Lung (tissue), 12 donors: ENCODE data around the gene PIAS4. TPM values are rescaled to one million over a fixed set of nuclear protein-coding genes. Genes with fewer than 3 reads are reported as not detected.
A peak's percentile ranks its signal among the peaks of the same experiment; 100 is the strongest.
"Not testable (repeated sequence)": the region's sequence is repeated elsewhere in the genome, so short reads cannot be mapped to it uniquely, and the experiment has no call there.

Source experiments
- ATAC-seq: fragments of 200-7000 bp; cut with Tn5 transposase; one replicate; pipeline ENCODE4 v1.9.1; 2020; ENCODE audit warnings: moderate number of reproducible peaks; ENCODE audit not compliant: insufficient read depth, low FRiP score
- DNase-seq, 3 donors: peaks; one replicate each; pipeline ENCODE4 v3.0.0-alpha.2; 2013 to 2017
- H3K27ac ChIP-seq, 2 donors: one replicate each; pipeline ENCODE4 v1.5.1; 2013; ENCODE audit warnings: mild to moderate bottlenecking in 2 of 2, moderate library complexity in 2 of 2, control low read depth in 1 of 2, inconsistent platforms in 1 of 2, low read depth in 1 of 2, low read length in 1 of 2
- H3K27me3 ChIP-seq, 3 donors: one replicate each; pipeline ENCODE4 v1.5.1; 2013; ENCODE audit warnings: low read length in 2 of 3; ENCODE audit not compliant: control insufficient read depth in 3 of 3, insufficient read depth in 3 of 3
- H3K36me3 ChIP-seq, 4 donors: one replicate each; pipeline ENCODE4 v1.5.1; 2013; ENCODE audit warnings: low read length in 4 of 4, mild to moderate bottlenecking in 1 of 4, moderate library complexity in 1 of 4; ENCODE audit not compliant: control insufficient read depth in 4 of 4, insufficient read depth in 4 of 4
- H3K4me1 ChIP-seq, 5 donors: one replicate each; pipeline ENCODE4 v1.5.1; 2013; ENCODE audit warnings: low read length in 5 of 5, mild to moderate bottlenecking in 2 of 5, moderate library complexity in 1 of 5; ENCODE audit not compliant: control insufficient read depth in 5 of 5, insufficient read depth in 5 of 5
- H3K4me3 ChIP-seq: one replicate; pipeline ENCODE4 v1.5.1; 2013; ENCODE audit warnings: mild to moderate bottlenecking, control low read depth, moderate library complexity
- H3K9ac ChIP-seq, 2 donors: one replicate each; pipeline ENCODE4 v1.5.1; 2013; ENCODE audit warnings: low read length in 2 of 2, control low read depth in 1 of 2; ENCODE audit not compliant: insufficient read depth in 1 of 2
- H3K9me3 ChIP-seq, 4 donors: one replicate each; pipeline ENCODE4 v1.5.1; 2013; ENCODE audit warnings: low read length in 3 of 4, mild to moderate bottlenecking in 1 of 4, moderate library complexity in 1 of 4; ENCODE audit not compliant: control insufficient read depth in 4 of 4, insufficient read depth in 3 of 4
- WGBS, 2 donors: extraction: QIAGEN DNeasy Blood & Tissue Kit; methylation state at CpG; one replicate each; pipeline ENCODE4 v1.1.7; 2013; 5-methylcytosine and 5-hydroxymethylcytosine counted together
- polyA plus RNA-seq, 2 donors: library from polyadenylated mRNA; stranded (reverse); fragments of 200-250 nt; gene quantifications; one replicate each; pipeline ENCODE4 v1.2.1, GENCODE V29; 2013
- total RNA-seq, 2 donors: library from RNA; depleted of rRNA in 1 of 2; stranded (reverse); fragments of >200 nt in 1 of 2; gene quantifications; one replicate each; pipeline ENCODE4 v1.2.1, GENCODE V29; 2014 to 2021
- TF ChIP-seq, protein P1 (sequence below): IDR thresholded peaks from 2 replicates; pipeline ENCODE4 v1.5.1; 2012; ENCODE audit warnings: mild to moderate bottlenecking; ENCODE audit errors: control extremely low read depth, extremely low read depth
- donor health status: control.
- donor health status: control.
- donor health status: Bipolar disorder and iron deficiency.
- donor health status: healthy.
- donor health status: DM: yes; HTN: yes; CAD: no.

Gene PIAS4
- total and polyA plus RNA-seq, 4 donors: 9.9 to 46.2 (median 21.6) TPM

DNA sequence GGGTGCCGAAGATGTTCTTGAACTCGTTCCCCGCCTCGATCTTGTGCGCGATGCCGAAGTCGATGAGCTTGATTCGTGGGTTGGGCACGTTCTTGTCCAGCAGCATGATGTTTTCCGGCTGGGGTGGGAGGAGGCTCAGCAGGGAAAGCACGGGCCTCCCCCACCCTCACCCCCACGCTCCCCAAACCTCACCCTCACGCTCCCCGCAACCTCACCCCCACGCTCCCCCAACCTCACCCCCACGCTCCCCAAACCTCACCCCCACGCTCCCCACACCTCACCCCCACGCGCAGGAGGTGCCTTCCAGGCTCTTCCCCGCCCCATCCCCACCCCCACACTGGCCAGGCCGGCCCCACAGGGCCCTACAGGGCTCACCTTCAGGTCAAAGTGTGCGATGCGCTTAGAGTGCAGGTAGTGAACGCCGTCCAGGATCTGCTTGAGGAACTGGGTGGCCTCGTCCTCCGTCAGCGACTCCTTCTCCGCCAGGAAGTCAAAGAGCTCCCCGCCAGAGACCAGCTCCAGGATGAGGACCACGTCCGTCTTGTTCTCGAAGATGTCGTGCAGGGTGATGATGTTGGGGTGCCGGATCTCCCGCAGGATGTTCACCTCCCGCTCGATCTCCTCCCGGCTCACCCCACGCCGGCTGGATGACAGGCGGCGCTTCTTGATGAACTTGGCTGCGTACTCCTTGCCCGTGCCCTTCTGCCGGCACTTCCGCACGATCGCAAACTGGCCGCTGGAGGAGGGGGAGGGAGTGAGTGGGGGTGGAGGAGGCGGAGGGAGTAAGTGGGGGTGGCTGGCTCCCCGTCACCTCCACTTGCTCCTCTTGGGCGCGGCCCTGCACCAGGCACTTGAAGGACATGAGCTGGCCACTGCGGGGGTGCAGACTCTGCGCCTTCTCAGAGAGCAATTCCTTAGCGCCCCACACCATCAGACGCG, 43.0 kb upstream of the PIAS4 start:
- DNase-seq (no peak), ATAC-seq (no peak)
- Histone ChIP-seq H3K4me3 (no peak overlapping the region), H3K27me3 (no peaks in the 10 kb centered on the region), H3K27ac (no peak overlapping the region), H3K9ac (no peak overlapping the region), H3K36me3 (peaks cover 20 to 66% (median 26%) of the 10 kb centered on the region in 4 donors), H3K9me3 (no peaks in the 10 kb centered on the region), H3K4me1 (peaks cover 7 to 19% (median 14%) of the 10 kb centered on the region in 5 donors)
- TF ChIP-seq, protein P1, sequence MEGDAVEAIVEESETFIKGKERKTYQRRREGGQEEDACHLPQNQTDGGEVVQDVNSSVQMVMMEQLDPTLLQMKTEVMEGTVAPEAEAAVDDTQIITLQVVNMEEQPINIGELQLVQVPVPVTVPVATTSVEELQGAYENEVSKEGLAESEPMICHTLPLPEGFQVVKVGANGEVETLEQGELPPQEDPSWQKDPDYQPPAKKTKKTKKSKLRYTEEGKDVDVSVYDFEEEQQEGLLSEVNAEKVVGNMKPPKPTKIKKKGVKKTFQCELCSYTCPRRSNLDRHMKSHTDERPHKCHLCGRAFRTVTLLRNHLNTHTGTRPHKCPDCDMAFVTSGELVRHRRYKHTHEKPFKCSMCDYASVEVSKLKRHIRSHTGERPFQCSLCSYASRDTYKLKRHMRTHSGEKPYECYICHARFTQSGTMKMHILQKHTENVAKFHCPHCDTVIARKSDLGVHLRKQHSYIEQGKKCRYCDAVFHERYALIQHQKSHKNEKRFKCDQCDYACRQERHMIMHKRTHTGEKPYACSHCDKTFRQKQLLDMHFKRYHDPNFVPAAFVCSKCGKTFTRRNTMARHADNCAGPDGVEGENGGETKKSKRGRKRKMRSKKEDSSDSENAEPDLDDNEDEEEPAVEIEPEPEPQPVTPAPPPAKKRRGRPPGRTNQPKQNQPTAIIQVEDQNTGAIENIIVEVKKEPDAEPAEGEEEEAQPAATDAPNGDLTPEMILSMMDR: no peak
- 88 to 91% methylated on average over 59 to 60 of the region's 60 CpGs for WGBS, 2 donors

DNA sequence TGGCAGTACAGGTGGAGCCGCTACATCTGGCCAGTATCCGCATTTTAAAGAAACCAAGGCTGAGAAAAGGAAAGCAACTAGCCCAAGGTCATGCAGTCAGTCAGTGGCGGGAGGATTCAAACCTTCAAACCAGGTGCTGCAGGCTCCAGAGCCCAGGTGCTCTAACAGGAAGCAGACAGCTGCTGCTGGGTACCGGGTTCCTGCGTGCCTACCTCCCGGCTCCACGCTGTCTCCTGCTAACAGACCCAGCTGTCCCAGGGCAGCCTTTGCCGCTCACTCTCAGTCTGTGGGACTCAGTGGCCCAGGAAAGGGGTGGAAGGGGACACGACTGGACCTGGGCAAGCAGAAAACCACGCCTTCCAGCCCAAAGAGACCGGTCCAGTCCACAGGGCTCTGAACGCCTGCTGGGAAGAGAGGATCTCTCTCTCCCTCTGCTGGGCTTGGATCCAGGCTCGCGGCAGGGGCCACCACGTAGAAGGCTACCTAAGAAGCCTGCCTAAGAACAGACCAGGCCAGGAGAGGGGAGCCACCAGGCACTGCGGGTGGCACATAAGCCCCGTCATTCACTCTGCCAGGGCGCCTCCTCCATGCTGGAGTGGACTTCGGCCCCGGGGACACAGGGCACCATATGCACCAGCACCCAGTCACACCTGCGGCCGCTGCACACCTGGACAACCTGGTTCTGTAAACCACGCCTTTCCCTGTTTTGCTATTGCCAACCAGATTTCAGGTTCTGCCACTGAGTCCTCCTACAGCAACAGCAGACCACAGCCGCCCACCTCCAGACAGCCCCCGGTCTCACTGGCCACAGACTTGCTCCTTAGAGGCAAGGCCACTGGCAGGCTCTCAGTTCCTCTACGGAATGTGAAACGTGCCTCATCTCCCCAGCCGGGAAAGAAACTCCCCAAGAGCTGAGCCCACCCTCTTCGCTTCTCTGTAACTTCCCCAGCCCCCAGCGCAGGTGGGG, 41.2 kb upstream of the PIAS4 start:
- peaks cover 12 to 51% (median 22%) of the 10 kb centered on the region in 4 donors for H3K36me3 ChIP-seq
- no peaks in the 10 kb centered on the region for H3K27me3 ChIP-seq
- TF ChIP-seq, protein P1: no peak
- no peak overlapping the region for H3K4me3 ChIP-seq
- peaks cover 7 to 27% (median 19%) of the 10 kb centered on the region in 5 donors for H3K4me1 ChIP-seq
- DNase-seq: no peak
- peak overlapping the region; percentile 48 to 94 for H3K27ac ChIP-seq
- no peak overlapping the region for H3K9ac ChIP-seq
- WGBS, 2 donors: 86 to 88% methylated on average over 30 of the region's 30 CpGs
- no peak for ATAC-seq
- no peaks in the 10 kb centered on the region for H3K9me3 ChIP-seq

DNA sequence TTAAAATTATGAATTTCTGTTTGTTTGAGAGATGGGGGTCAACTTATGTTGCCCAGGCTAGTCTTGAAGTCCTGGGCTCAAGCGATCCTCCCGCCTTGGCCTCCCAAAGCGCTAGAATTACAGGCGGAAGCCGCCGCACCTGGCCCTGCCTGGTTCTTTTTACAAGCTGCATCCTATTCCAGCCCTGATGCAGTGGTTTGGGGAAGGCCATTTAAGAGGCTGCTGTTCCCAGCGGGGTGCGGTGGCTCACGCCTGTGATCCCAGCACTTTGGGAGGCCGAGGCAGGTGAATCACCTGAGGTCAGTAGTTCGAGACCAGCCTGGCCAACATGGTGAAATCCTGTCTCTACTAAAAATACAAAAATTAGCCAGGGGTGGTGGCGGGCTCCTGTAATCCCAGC, 39.6 kb upstream of the PIAS4 start:
- H3K9me3 ChIP-seq, H3K4me3 ChIP-seq, H3K27me3 ChIP-seq, DNase-seq, ATAC-seq: not testable (repeated sequence)
- H3K36me3 ChIP-seq: peaks cover 6 to 41% (median 19%) of the 10 kb centered on the region in 4 donors
- WGBS, 2 donors: 88 to 89% methylated on average over 12 of the region's 12 CpGs
- peak overlapping the region; percentile 6 to 82 for H3K9ac ChIP-seq
- peak overlapping the region; percentile 73 to 94 for H3K27ac ChIP-seq
- H3K4me1 ChIP-seq: peaks cover 7 to 27% (median 19%) of the 10 kb centered on the region in 5 donors
